OCI-LY7 (cell line): Measurements from ENCODE around the gene HACD1. TPM values are rescaled to one million over a fixed set of nuclear protein-coding genes. Genes with fewer than 3 reads are reported as not detected.

Experiments
- BruUV-seq: library from RNA; stranded (reverse); fragments of 400-500 nt; replicated peaks from 2 replicates; lab custom pipeline; 2021; lab: Mats Ljungman, UMichigan
- CTCF ChIA-PET: fragments of 300-600 bp; sonication (Branson Sonifier 250); formaldehyde crosslinking; loops from one replicate; lab custom pipeline; 2022; ENCODE audit warnings: antibody characterized with exemption; ENCODE audit not compliant: unreplicated experiment; lab: Charles Lee
- POLR2A ChIA-PET: fragments of 300-600 bp; sonication (Branson Sonifier 250); formaldehyde crosslinking; loops from one replicate; lab custom pipeline; 2022; ENCODE audit warnings: antibody characterized with exemption; lab: Charles Lee
- DNase-seq: peaks from one replicate; pipeline ENCODE4 v3.0.0-alpha.2; 2015; ENCODE audit warnings: low spot score
- H2AFZ ChIP-seq: fragments of 200-600 bp; sonication (generic), shearing (Covaris generic); 2 replicates; pipeline ENCODE4 v1.6.1; 2014; ENCODE audit warnings: mild to moderate bottlenecking, antibody characterized with exemption, low read length, moderate library complexity
- H3K27ac ChIP-seq: fragments of 200-600 bp; sonication (generic); 2 replicates; pipeline ENCODE4 v1.5.1; 2014; ENCODE audit warnings: mixed run types, low read depth, mild to moderate bottlenecking, moderate library complexity, low read length, inconsistent platforms; ENCODE audit not compliant: poor library complexity, severe bottlenecking
- H3K36me3 ChIP-seq: fragments of 200-600 bp; sonication (generic); 2 replicates; pipeline ENCODE4 v1.6.1; 2014; ENCODE audit warnings: mild to moderate bottlenecking, antibody characterized with exemption, low read length, moderate library complexity, mixed read lengths; ENCODE audit not compliant: insufficient read depth
- H3K4me1 ChIP-seq: fragments of 200-600 bp; sonication (generic); 2 replicates; pipeline ENCODE4 v1.5.1; 2014; ENCODE audit warnings: mild to moderate bottlenecking, low read length; ENCODE audit not compliant: insufficient read depth, poor library complexity, severe bottlenecking
- H3K4me2 ChIP-seq: fragments of 200-600 bp; sonication (generic); 2 replicates; pipeline ENCODE4 v1.6.1; 2014; ENCODE audit warnings: mild to moderate bottlenecking, low read length
- H3K4me3 ChIP-seq: fragments of 200-600 bp; sonication (generic); 2 replicates; pipeline ENCODE4 v1.5.1; 2014; ENCODE audit warnings: mild to moderate bottlenecking, low read depth, low read length; ENCODE audit not compliant: poor library complexity, severe bottlenecking
- H3K79me2 ChIP-seq: fragments of 200-600 bp; sonication (generic); 2 replicates; pipeline ENCODE4 v1.6.1; 2016; ENCODE audit warnings: low read depth, mild to moderate bottlenecking, low read length, moderate library complexity, mixed read lengths; ENCODE audit not compliant: insufficient read depth
- H3K9me2 ChIP-seq: fragments of 200-600 bp; sonication (generic); 2 replicates; pipeline ENCODE4 v1.6.1; 2016; ENCODE audit warnings: mild to moderate bottlenecking, low read length, mixed read lengths; ENCODE audit not compliant: insufficient read depth
- H3K9me3 ChIP-seq: fragments of 200-600 bp; sonication (generic); 2 replicates; pipeline ENCODE4 v1.6.1; 2014; ENCODE audit warnings: mild to moderate bottlenecking, mixed run types, low read length, mixed read lengths
- H4K20me1 ChIP-seq: fragments of 200-600 bp; sonication (generic); 2 replicates; pipeline ENCODE4 v1.6.1; 2014; ENCODE audit warnings: mild to moderate bottlenecking, antibody characterized with exemption, low read length, moderate library complexity, mixed read lengths; ENCODE audit not compliant: insufficient read depth
- CTCF ChIP-seq: fragments of 200-600 bp; sonication (generic); conservative IDR thresholded peaks from 2 replicates; pipeline ENCODE4 v1.5.1; 2014; ENCODE audit warnings: mild to moderate bottlenecking, antibody characterized with exemption, low read length, moderate library complexity, mixed read lengths
- EZH2phosphoT487 ChIP-seq: fragments of 200-600 bp; sonication (generic); IDR thresholded peaks from 2 replicates; pipeline ENCODE4 v1.6.1; 2018; ENCODE audit warnings: low read depth, borderline replicate concordance, mild to moderate bottlenecking, mixed run types, antibody characterized with exemption, low read length, moderate library complexity, mixed read lengths
- intact Hi-C: fragments of 100-400 bp; cut with micrococcal nuclease; formaldehyde crosslinking; loops from one replicate; pipeline ENCODE4 v1.10.0; 2022; ENCODE audit not compliant: unreplicated experiment
- total RNA-seq, 2 experiments: library from RNA; depleted of rRNA in 1 of 2; stranded (reverse); fragments of >200 nt in 1 of 2; shearing (Covaris generic) in 1 of 2; gene quantifications; 2 replicates each; pipeline ENCODE4 v1.2.3, GENCODE V29; 2014 to 2022

Gene HACD1
- total RNA-seq, 2 experiments from 2014 or later: not detected

- Histone ChIP-seq H3K27ac (no peak overlapping the region), H3K9me3 (peaks cover 26% of the 10 kb centered on the region), H3K4me3 (no peak overlapping the region), H3K79me2 (peaks cover 97% of the 10 kb centered on the region), H3K36me3 (peaks cover 68% of the 10 kb centered on the region), H2AFZ (no peak overlapping the region), H4K20me1 (no peaks in the 10 kb centered on the region; the same call in 1 of the 2 replicates), H3K9me2 (no peaks in the 10 kb centered on the region), H3K4me2 (no peak overlapping the region), H3K4me1 (peaks cover 14% of the 10 kb centered on the region)
- BruUV-seq: no TSS peak
- intact Hi-C loops: loop anchor here (10.0 kb wide), 1 partner anchor 1785 kb away; the partner anchor contains the start of gene MINDY3
- ChIA-PET CTCF (no interaction called here), POLR2A (no interaction called here)
- TF ChIP-seq EZH2phosphoT487 (no peak), CTCF (no peak)
- DNase-seq: no peak
These were observed 32.7 kb upstream of the HACD1 start for GRCh38 chr10:17649836-17650235.

GRCh38 chr10:17649052-17649451, 31.9 kb upstream of the HACD1 start:
- Histone ChIP-seq H3K4me1 (peaks cover 14% of the 10 kb centered on the region), H3K9me2 (no peaks in the 10 kb centered on the region), H2AFZ (no peak overlapping the region), H3K4me3 (no peak overlapping the region), H3K27ac (no peak overlapping the region), H3K4me2 (no peak overlapping the region), H4K20me1 (no peaks in the 10 kb centered on the region; the same call in 1 of the 2 replicates), H3K9me3 (peaks cover 26% of the 10 kb centered on the region), H3K36me3 (peaks cover 68% of the 10 kb centered on the region), H3K79me2 (peaks cover 98% of the 10 kb centered on the region)
- ChIA-PET POLR2A (interaction anchor here (0.7 kb wide), 1 partner anchor 43 kb away, joined by 5 read pairs; no protein-coding TSS in a partner anchor), CTCF (no interaction called here)
- intact Hi-C loops: loop anchor here (10.0 kb wide), 1 partner anchor 1784 kb away; the partner anchor contains the start of gene MINDY3
- TF ChIP-seq EZH2phosphoT487: no peak
- no peak for TF ChIP-seq CTCF
- DNase-seq: no peak
- BruUV-seq: no TSS peak

GRCh38 chr10:17648243-17649035, 31.3 kb upstream of the HACD1 start:
- H3K4me1 ChIP-seq: peaks cover 14% of the 10 kb centered on the region
- no peak for DNase-seq

More at GRCh38 chr10:17648243-17649035, 31.3 kb upstream of the HACD1 start:
- no TSS peak for BruUV-seq
- H3K36me3 ChIP-seq: peaks cover 64% of the 10 kb centered on the region
- POLR2A ChIA-PET: interaction anchor here (0.7 to 1.5 kb wide), 3 partner anchors 10 to 42 kb away, joined by 3 to 5 read pairs (median 3); no protein-coding TSS in a partner anchor
- H3K9me2 ChIP-seq: no peaks in the 10 kb centered on the region
- peaks cover 21% of the 10 kb centered on the region; the same call in 1 of the 2 replicates for H3K9me3 ChIP-seq
- CTCF ChIA-PET: no interaction called here
- H4K20me1 ChIP-seq: no peaks in the 10 kb centered on the region; the same call in 1 of the 2 replicates
- intact Hi-C loops: loop anchor here (10.0 kb wide), 1 partner anchor 1784 kb away; the partner anchor contains the start of gene MINDY3
- peaks cover 94% of the 10 kb centered on the region for H3K79me2 ChIP-seq
- no peak overlapping the region for H2AFZ ChIP-seq
- TF ChIP-seq CTCF (no peak), EZH2phosphoT487 (no peak)
- H3K4me3 ChIP-seq: no peak overlapping the region
- no peak overlapping the region for H3K4me2 ChIP-seq
- H3K27ac ChIP-seq: no peak overlapping the region
